Activated CD4-positive, alpha-beta memory T cell treated with anti-CD3 and anti-CD28 coated beads, Interleukin-2, amount 10 ng/mL, durations not matched to agents 7 days and 5 days (primary cell): ENCODE results near the gene TMEM52. TPM values are rescaled to one million over a fixed set of nuclear protein-coding genes. Genes with fewer than 3 reads are reported as not detected.

Experiments used
- CTCF ChIA-PET: fragments of 350-600 bp; sonication (Branson Sonifier 250); formaldehyde crosslinking; loops from one replicate; lab custom pipeline; 2021; ENCODE audit warnings: antibody characterized with exemption, inconsistent platforms; lab: Charles Lee
- POLR2A ChIA-PET: fragments of 350-600 bp; sonication (Branson Sonifier 250); formaldehyde crosslinking; loops from one replicate; lab custom pipeline; 2021; ENCODE audit warnings: antibody characterized with exemption; lab: Charles Lee
- DNase-seq: peaks from one replicate; pipeline ENCODE4 v3.0.0-alpha.2; 2020
- H3K27ac Mint-ChIP-seq: one replicate; pipeline ENCODE4 v1.8.0; 2021; ENCODE audit warnings: mild to moderate bottlenecking, mixed read lengths
- H3K27me3 Mint-ChIP-seq: one replicate; pipeline ENCODE4 v1.8.0; 2021; ENCODE audit warnings: mixed read lengths
- H3K36me3 Mint-ChIP-seq: one replicate; pipeline ENCODE4 v1.8.0; 2021; ENCODE audit warnings: low read depth, mixed read lengths
- H3K4me1 Mint-ChIP-seq: one replicate; pipeline ENCODE4 v1.8.0; 2021; ENCODE audit warnings: mixed read lengths
- H3K4me3 Mint-ChIP-seq: one replicate; pipeline ENCODE4 v1.8.0; 2021; ENCODE audit warnings: mild to moderate bottlenecking, mixed read lengths
- H3K9me3 Mint-ChIP-seq: one replicate; pipeline ENCODE4 v1.8.0; 2021; ENCODE audit warnings: mixed read lengths
- total RNA-seq, 2 experiments: library from RNA; stranded (reverse); gene quantifications; one replicate each; pipeline ENCODE4 v1.2.3, GENCODE V29; 2021

Gene TMEM52
- total RNA-seq, 2 experiments from 2014 or later, result not detected

- no peak overlapping the region for H3K4me3 Mint-ChIP-seq
- H3K4me1 Mint-ChIP-seq, result peaks cover 59% of the 10 kb centered on the region
- CTCF ChIA-PET, result interaction anchor here (1.2 kb wide), 1 partner anchor 12 kb away, joined by 3 read pairs; no protein-coding TSS in a partner anchor
These were observed 43.1 kb downstream of the TMEM52 start for GRCh38 chr1:1875932-1876331.

GRCh38 chr1:1874901-1875300, 44.2 kb downstream of the TMEM52 start:
- peaks cover 59% of the 10 kb centered on the region for H3K4me1 Mint-ChIP-seq
- CTCF ChIA-PET, result interaction anchor here (1.2 kb wide), 1 partner anchor 13 kb away, joined by 3 read pairs; no protein-coding TSS in a partner anchor
- POLR2A ChIA-PET, result interaction anchor here (1.5 to 5.4 kb wide), 2 partner anchors 10 to 13 kb away, joined by 4 to 29 read pairs; no protein-coding TSS in a partner anchor
- no peaks in the 10 kb centered on the region for H3K9me3 Mint-ChIP-seq
- H3K27ac Mint-ChIP-seq, result no peak overlapping the region
- H3K36me3 Mint-ChIP-seq, result peaks cover 71% of the 10 kb centered on the region
- H3K4me3 Mint-ChIP-seq, result no peak overlapping the region
- H3K27me3 Mint-ChIP-seq, result no peaks in the 10 kb centered on the region
- no peak for DNase-seq

More at GRCh38 chr1:1875932-1876331, 43.1 kb downstream of the TMEM52 start:
- Mint-ChIP-seq H3K9me3 (no peaks in the 10 kb centered on the region), H3K36me3 (peaks cover 67% of the 10 kb centered on the region), H3K27ac (peak overlapping the region; percentile 82), H3K27me3 (no peaks in the 10 kb centered on the region)
- POLR2A ChIA-PET, result interaction anchor here (0.7 to 5.4 kb wide), 2 partner anchors 12 to 16 kb away, joined by 4 to 29 read pairs; no protein-coding TSS in a partner anchor
- DNase-seq, result no peak

GRCh38 chr1:1873186-1873585, 45.9 kb downstream of the TMEM52 start:
- no peak overlapping the region for H3K27ac Mint-ChIP-seq
- no peaks in the 10 kb centered on the region for H3K9me3 Mint-ChIP-seq

GRCh38 chr1:1872329-1872994, 46.6 kb downstream of the TMEM52 start:
- no peak overlapping the region for H3K4me3 Mint-ChIP-seq
- CTCF ChIA-PET, result interaction anchor here (1.0 kb wide), 1 partner anchor 19 kb away, joined by 3 read pairs; no protein-coding TSS in a partner anchor
- POLR2A ChIA-PET, result interaction anchor here (5.4 kb wide), 1 partner anchor 15 kb away, joined by 29 read pairs; no protein-coding TSS in a partner anchor
- peaks cover 64% of the 10 kb centered on the region for H3K36me3 Mint-ChIP-seq
- H3K9me3 Mint-ChIP-seq, result no peaks in the 10 kb centered on the region
- H3K4me1 Mint-ChIP-seq, result peaks cover 44% of the 10 kb centered on the region
- no peak overlapping the region for H3K27ac Mint-ChIP-seq
- no peak for DNase-seq
- H3K27me3 Mint-ChIP-seq, result no peaks in the 10 kb centered on the region

More at GRCh38 chr1:1873186-1873585, 45.9 kb downstream of the TMEM52 start:
- POLR2A ChIA-PET, result interaction anchor here (5.4 kb wide), 1 partner anchor 15 kb away, joined by 29 read pairs; no protein-coding TSS in a partner anchor
- no peak overlapping the region for H3K4me3 Mint-ChIP-seq
- H3K27me3 Mint-ChIP-seq, result no peaks in the 10 kb centered on the region
- CTCF ChIA-PET, result no interaction called here
- H3K4me1 Mint-ChIP-seq, result peaks cover 51% of the 10 kb centered on the region
- H3K36me3 Mint-ChIP-seq, result peaks cover 67% of the 10 kb centered on the region
- no peak for DNase-seq

- H3K4me1 Mint-ChIP-seq, result peaks cover 34% of the 10 kb centered on the region
- peaks cover 51% of the 10 kb centered on the region for H3K36me3 Mint-ChIP-seq
- no peak overlapping the region for H3K4me3 Mint-ChIP-seq
- no peaks in the 10 kb centered on the region for H3K9me3 Mint-ChIP-seq
- POLR2A ChIA-PET, result interaction anchor here (1.1 to 2.2 kb wide), 2 partner anchors 8 to 39 kb away, joined by 3 to 5 read pairs; no protein-coding TSS in a partner anchor
- H3K27ac Mint-ChIP-seq, result no peak overlapping the region
- DNase-seq, result no peak
- no peaks in the 10 kb centered on the region for H3K27me3 Mint-ChIP-seq
- CTCF ChIA-PET, result interaction anchor here (1.0 to 1.1 kb wide), 2 partner anchors 36 to 61 kb away, joined by 3 to 4 read pairs; no protein-coding TSS in a partner anchor
These were observed 49.6 kb downstream of the TMEM52 start for GRCh38 chr1:1869469-1869868.

Other genes starting within 250 kb of the TMEM52 start
- 10 to 100 TPM; 54.5 to 55.7 TPM for gene SLC35E2B, start 226.5 kb downstream of the TMEM52 start, total RNA-seq
- gene CDK11A, start 194.9 kb downstream of the TMEM52 start, total RNA-seq, result 10 to 100 TPM; 67.2 to 68.1 TPM
- 10 to 100 TPM; 78.0 to 81.5 TPM for gene NADK, start 140.8 kb downstream of the TMEM52 start, total RNA-seq
- 100 to 1,000 TPM; 428 to 431 TPM for gene GNB1, start 28.2 kb downstream of the TMEM52 start, total RNA-seq
- under 1 TPM; 0.25 to 0.38 TPM for gene CALML6, start 4.0 kb downstream of the TMEM52 start, total RNA-seq
- not detected for gene CFAP74, start 84.5 kb upstream of the TMEM52 start, total RNA-seq
- gene GABRD, start 100.1 kb upstream of the TMEM52 start, total RNA-seq, result not detected
- 1 to 10 TPM; 6.7 to 8.0 TPM for gene PRKCZ, start 131.1 kb upstream of the TMEM52 start, total RNA-seq